Astrocyte of the spinal cord (primary cell): ENCODE measurements around the gene CEACAM3.

Source experiments
- DNase-seq: peaks from one replicate; pipeline ENCODE4 v3.0.0; 2011; ENCODE audit warnings: low read depth, low spot score
- H3K4me3 ChIP-seq: 2 replicates; pipeline ENCODE4 v1.5.1; 2011; ENCODE audit warnings: low read depth, mild to moderate bottlenecking, low read length, moderate library complexity
- CTCF ChIP-seq: IDR thresholded peaks from 2 replicates; pipeline ENCODE4 v1.5.1; 2012; ENCODE audit warnings: low read depth, mild to moderate bottlenecking, low read length, inconsistent platforms
- in situ Hi-C: cut with HindIII; loops from 2 replicates; pipeline ENCODE4 v1.10.0; 2017; ENCODE audit warnings: low sequenced_read_pairs

The CEACAM3 gene

GRCh38 chr19:41801792-41802211 lies 5.4 kb downstream of the CEACAM3 start:
- no peak for TF ChIP-seq CTCF
- H3K4me3 ChIP-seq = no peak overlapping the region
- in situ Hi-C loops = no loop called here
- DNase-seq = no peak

GRCh38 chr19:41802770-41803169 lies 6.4 kb downstream of the CEACAM3 start:
- no peak for TF ChIP-seq CTCF

GRCh38 chr19:41804336-41804735 lies 7.9 kb downstream of the CEACAM3 start:
- no peak overlapping the region for H3K4me3 ChIP-seq
- no peak for DNase-seq
- in situ Hi-C loops = no loop called here
- TF ChIP-seq CTCF = no peak

More at GRCh38 chr19:41802770-41803169, 6.4 kb downstream of the CEACAM3 start:
- no peak overlapping the region for H3K4me3 ChIP-seq
- in situ Hi-C loops = no loop called here
- DNase-seq = no peak

GRCh38 chr19:41807176-41807575 lies 10.8 kb downstream of the CEACAM3 start:
- no peak for DNase-seq
- in situ Hi-C loops = no loop called here

GRCh38 chr19:41808663-41809566 lies 12.5 kb downstream of the CEACAM3 start:
- in situ Hi-C loops = no loop called here

More at GRCh38 chr19:41807176-41807575, 10.8 kb downstream of the CEACAM3 start:
- no peak overlapping the region for H3K4me3 ChIP-seq
- no peak for TF ChIP-seq CTCF

GRCh38 chr19:41810301-41810700 lies 13.9 kb downstream of the CEACAM3 start:
- no peak for DNase-seq
- no peak for TF ChIP-seq CTCF
- in situ Hi-C loops = no loop called here
- H3K4me3 ChIP-seq = no peak overlapping the region

More at GRCh38 chr19:41808663-41809566, 12.5 kb downstream of the CEACAM3 start:
- no peak for TF ChIP-seq CTCF
- no peak for DNase-seq
- H3K4me3 ChIP-seq = no peak overlapping the region
